DOHH2 (cell line): ENCODE data around the gene CAB39L.

ENCODE experiments used
- H3F3A ChIP-seq: fragments of 200-600 bp; sonication (generic), shearing (Covaris generic); 2 replicates; pipeline ENCODE4 v1.6.0; 2016; ENCODE audit warnings: antibody characterized with exemption, mild to moderate bottlenecking; ENCODE audit not compliant: control insufficient read depth, insufficient read depth
- H3K27ac ChIP-seq: fragments of 200-600 bp; sonication (generic); 2 replicates; pipeline ENCODE4 v1.5.1; 2014; ENCODE audit warnings: low read depth, mild to moderate bottlenecking, low read length, moderate library complexity
- H3K27me3 ChIP-seq: fragments of 200-600 bp; sonication (generic); 2 replicates; pipeline ENCODE4 v1.6.1; 2014; ENCODE audit warnings: mild to moderate bottlenecking, low read length, mixed read lengths; ENCODE audit not compliant: control insufficient read depth
- H3K36me3 ChIP-seq: fragments of 200-600 bp; sonication (generic); 2 replicates; pipeline ENCODE4 v1.6.1; 2014; ENCODE audit warnings: mild to moderate bottlenecking, low read length, moderate library complexity, mixed read lengths; ENCODE audit not compliant: control insufficient read depth
- H3K4me1 ChIP-seq: fragments of 200-600 bp; sonication (generic); 2 replicates; pipeline ENCODE4 v1.6.1; 2014; ENCODE audit warnings: mild to moderate bottlenecking, low read length, mixed read lengths; ENCODE audit not compliant: control insufficient read depth
- H3K4me2 ChIP-seq: fragments of 200-600 bp; sonication (generic); 2 replicates; pipeline ENCODE4 v1.6.0; 2014; ENCODE audit warnings: mild to moderate bottlenecking, low read length, moderate library complexity
- H3K4me3 ChIP-seq: fragments of 200-600 bp; sonication (generic); 2 replicates; pipeline ENCODE4 v1.5.1; 2014; ENCODE audit warnings: mild to moderate bottlenecking, low read length, mixed read lengths
- H3K79me2 ChIP-seq: fragments of 200-600 bp; sonication (generic); 2 replicates; pipeline ENCODE4 v1.6.1; 2014; ENCODE audit warnings: mild to moderate bottlenecking, low read length, mixed read lengths; ENCODE audit not compliant: control insufficient read depth
- H3K9me2 ChIP-seq: fragments of 200-600 bp; sonication (generic); replicated peaks from 2 replicates; pipeline ENCODE4 v1.6.1; 2014; ENCODE audit warnings: mild to moderate bottlenecking, low read length, mixed read lengths; ENCODE audit not compliant: control insufficient read depth
- H3K9me3 ChIP-seq: fragments of 200-600 bp; sonication (generic); 2 replicates; pipeline ENCODE4 v1.6.1; 2014; ENCODE audit warnings: antibody characterized with exemption, low read length, mixed read lengths; ENCODE audit not compliant: control insufficient read depth, insufficient read depth
- H4K20me1 ChIP-seq: fragments of 200-600 bp; sonication (generic); 2 replicates; pipeline ENCODE4 v1.6.0; 2014; ENCODE audit warnings: low read depth, mild to moderate bottlenecking, antibody characterized with exemption, low read length, moderate library complexity; ENCODE audit not compliant: control insufficient read depth, insufficient read depth
- CTCF ChIP-seq: fragments of 200-600 bp; sonication (generic); IDR thresholded peaks from one replicate; pipeline ENCODE4 v1.5.1; 2014; ENCODE audit warnings: antibody characterized with exemption, mild to moderate bottlenecking, low read depth, low read length; ENCODE audit not compliant: poor library complexity, severe bottlenecking
- EZH2phosphoT487 ChIP-seq: fragments of 200-600 bp; sonication (generic); IDR thresholded peaks from 2 replicates; pipeline ENCODE4 v1.6.1; 2017; ENCODE audit warnings: borderline replicate concordance, mild to moderate bottlenecking, antibody characterized with exemption, low read length, moderate library complexity, mixed read lengths

CAB39L gene

GRCh38 chr13:49424011-49424560, 19.8 kb downstream of the CAB39L start:
- H4K20me1 ChIP-seq, result no peaks in the 10 kb centered on the region
- H3K4me3 ChIP-seq, result no peak overlapping the region
- H3K9me3 ChIP-seq, result no peaks in the 10 kb centered on the region
- H3K4me1 ChIP-seq, result peaks cover 7% of the 10 kb centered on the region
- no peaks in the 10 kb centered on the region for H3K36me3 ChIP-seq
- no peaks in the 10 kb centered on the region for H3K27me3 ChIP-seq
- no peak overlapping the region for H3K4me2 ChIP-seq
- H3K79me2 ChIP-seq, result no peaks in the 10 kb centered on the region
- H3F3A ChIP-seq, result peaks cover 2% of the 10 kb centered on the region; the same call in 1 of the 2 replicates
- H3K27ac ChIP-seq, result no peak overlapping the region
- TF ChIP-seq CTCF (no peak), EZH2phosphoT487 (no peak)
- H3K9me2 ChIP-seq, result no peaks in the 10 kb centered on the region; the same call in 1 of the 2 replicates

GRCh38 chr13:49421391-49421790, 22.5 kb downstream of the CAB39L start:
- Histone ChIP-seq H3K4me2 (no peak overlapping the region), H3K9me2 (no peaks in the 10 kb centered on the region), H3K9me3 (no peaks in the 10 kb centered on the region), H3K27me3 (no peaks in the 10 kb centered on the region), H4K20me1 (no peaks in the 10 kb centered on the region), H3K4me3 (no peak overlapping the region), H3K4me1 (peaks cover 22% of the 10 kb centered on the region), H3K79me2 (no peaks in the 10 kb centered on the region), H3K27ac (no peak overlapping the region), H3K36me3 (no peaks in the 10 kb centered on the region), H3F3A (peaks cover 2% of the 10 kb centered on the region; the same call in 1 of the 2 replicates)
- peak; percentile 52 for TF ChIP-seq CTCF
- TF ChIP-seq EZH2phosphoT487, result no peak

- H3K36me3 ChIP-seq, result no peaks in the 10 kb centered on the region
- H3F3A ChIP-seq, result peaks cover 2% of the 10 kb centered on the region; the same call in 1 of the 2 replicates
- no peaks in the 10 kb centered on the region for H3K79me2 ChIP-seq
- peaks cover 26% of the 10 kb centered on the region for H3K4me1 ChIP-seq
- H3K4me3 ChIP-seq, result no peak overlapping the region
- no peaks in the 10 kb centered on the region for H3K27me3 ChIP-seq
- no peaks in the 10 kb centered on the region for H3K9me2 ChIP-seq
- TF ChIP-seq CTCF (no peak), EZH2phosphoT487 (no peak)
- H3K9me3 ChIP-seq, result no peaks in the 10 kb centered on the region
- no peak overlapping the region for H3K27ac ChIP-seq
- H3K4me2 ChIP-seq, result no peak overlapping the region
- no peaks in the 10 kb centered on the region for H4K20me1 ChIP-seq
These were observed 24.6 kb downstream of the CAB39L start for GRCh38 chr13:49419276-49419675.
